T1000 (cell line): ENCODE results near the gene ANKDD1B.

Experiments
- DNase-seq: peaks from one replicate; lab custom pipeline; 2025; ENCODE audit warnings: mixed read lengths; lab: John Stamatoyannopoulos, UW

The ANKDD1B gene

DNA sequence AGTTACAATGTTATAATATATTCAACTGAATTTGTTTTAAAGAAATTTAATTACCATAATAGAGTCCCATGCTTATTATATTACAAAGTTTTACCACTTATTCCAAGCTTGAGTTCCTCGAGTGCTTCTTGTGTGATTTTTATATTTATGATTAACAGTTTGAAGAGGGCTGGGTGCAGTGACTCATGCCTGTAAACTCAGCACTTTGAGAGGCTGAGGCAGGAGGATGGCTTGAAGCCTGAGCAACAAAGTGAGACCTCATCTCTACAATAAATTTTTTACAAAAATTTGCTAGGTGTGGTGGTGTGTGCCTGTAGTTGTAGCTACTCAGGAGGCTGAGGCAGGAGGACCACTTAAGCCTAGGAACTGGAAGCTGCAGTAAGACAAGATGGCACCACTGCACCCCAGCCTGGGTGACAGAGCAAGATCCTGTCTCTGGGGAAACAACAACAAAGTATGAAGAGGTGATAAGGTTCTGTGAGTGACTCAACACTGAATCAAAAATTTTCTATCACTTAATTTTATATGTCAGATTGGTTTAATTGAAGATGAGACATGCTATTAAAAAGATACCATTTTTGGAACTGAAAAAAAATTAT is 96.8 kb downstream of the ANKDD1B start:
- no peak for DNase-seq

DNA sequence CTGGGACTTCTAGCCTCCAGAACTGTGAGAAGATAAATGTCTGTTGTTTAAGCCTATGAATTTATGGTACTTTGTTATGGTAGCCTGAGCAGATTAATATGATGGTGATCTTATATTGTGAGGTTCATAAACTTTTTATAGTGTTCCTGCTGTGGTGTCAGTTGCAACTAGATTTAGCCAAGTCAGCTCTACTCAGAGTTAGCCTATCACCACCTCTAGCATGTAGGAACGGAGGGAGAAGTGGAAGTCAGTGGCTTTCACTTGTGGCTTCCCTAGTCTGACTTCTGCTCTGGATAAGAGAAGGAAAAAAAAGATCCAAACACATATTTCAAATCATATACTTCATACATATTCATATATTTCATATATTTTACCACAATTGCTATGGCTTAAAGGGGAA is 99.4 kb downstream of the ANKDD1B start:
- no peak for DNase-seq

DNA sequence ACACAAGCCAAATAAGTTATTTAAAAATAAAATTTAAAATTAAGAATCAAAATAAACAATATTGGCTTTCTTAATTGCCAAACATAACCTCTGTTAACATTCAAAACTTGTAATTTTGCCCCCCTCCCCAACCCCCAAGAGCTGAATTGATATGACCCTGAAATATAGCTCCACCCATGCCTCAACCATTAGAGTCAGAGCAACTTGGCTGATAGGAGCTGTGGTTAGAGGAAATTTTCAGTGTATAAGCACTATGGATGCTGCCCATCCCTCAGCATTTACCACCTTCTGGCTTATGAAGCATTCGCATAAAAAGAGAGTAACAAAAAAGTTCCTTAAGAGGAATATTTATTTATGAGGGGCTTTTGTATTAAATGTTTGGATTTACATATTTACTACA is 99.9 kb downstream of the ANKDD1B start:
- no peak for DNase-seq

DNA sequence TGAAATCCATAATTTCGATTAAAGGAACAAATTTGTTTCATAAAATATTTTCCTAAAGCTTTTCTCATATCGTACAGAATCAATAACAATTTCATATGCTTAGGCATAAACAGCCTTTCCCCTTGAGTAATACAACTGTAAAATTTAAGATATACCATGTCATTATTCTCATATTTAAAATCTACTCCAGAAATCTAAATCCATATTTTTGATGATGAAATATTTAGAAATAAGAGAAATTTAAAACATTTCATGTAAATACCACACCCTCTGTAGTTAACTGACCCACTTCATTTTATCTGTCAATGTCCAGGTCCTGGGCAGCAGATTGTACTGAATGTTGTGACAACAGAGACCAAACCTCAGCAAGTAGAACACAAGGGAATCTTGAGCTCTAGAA is 100.8 kb downstream of the ANKDD1B start:
- DNase-seq: no peak

DNA sequence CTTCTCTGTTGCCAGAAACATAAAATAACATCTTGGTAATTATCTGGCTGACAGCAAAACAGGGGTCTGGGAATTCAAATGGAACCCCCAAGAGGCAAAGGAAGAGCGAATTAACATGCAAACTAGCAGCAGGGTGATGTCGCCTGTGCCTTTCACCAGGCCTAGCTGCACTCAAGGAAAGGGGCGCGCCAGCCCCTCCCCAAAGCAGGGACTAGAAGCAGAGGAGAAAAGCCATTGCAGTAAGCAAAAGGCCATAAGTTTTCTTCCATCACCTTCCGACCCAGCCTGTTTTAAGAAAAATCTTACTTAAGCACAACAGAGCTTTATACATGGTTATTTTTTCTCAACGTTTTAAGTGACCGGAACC is 105.4 kb downstream of the ANKDD1B start:
- DNase-seq: no peak

DNA sequence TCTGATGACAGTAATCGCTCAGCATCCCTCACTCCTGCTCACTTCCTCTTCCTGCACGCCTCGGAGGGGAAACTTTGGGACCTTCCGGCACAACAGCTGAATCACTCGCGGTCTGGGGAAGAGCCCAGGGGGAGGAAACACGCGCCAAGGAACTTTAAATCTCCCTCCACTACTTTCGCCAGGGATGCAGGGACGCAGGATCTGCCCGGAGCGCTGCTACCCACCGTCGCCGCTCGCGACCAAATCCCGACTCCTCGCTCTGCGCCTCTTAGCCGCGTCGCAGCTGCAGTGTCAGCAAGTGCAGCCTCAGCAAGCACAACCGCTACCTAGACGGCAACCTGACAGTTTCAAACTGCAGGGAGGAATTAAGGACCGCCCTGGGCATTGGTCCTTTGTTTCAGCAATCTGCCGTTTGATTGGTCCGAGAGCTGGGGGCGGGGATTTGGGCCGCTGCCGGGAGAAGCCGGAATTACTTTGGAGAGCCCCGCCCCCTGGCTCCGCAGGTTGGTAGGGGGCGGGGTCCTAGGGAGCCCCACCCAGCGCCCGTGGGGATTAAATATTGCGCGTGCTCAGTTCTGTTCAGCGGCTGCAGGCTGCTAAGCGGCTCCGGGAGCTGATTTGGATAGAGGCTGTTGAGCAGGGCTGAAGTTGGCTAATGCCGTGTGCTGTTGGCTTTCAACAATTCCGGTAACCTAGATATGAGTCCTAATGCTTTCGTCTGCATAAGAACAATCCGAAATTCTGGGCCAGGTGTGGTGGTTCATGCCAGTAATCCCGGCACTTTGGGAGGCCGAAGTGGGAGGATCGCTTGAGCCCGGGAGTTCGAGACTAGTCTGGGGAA is 106.0 kb downstream of the ANKDD1B start, which contains the start of gene POC5:
TSS of gene POC5 (minus strand) at position 356 of the 841 bp plus-strand sequence. CDS start 4,500 bp downstream, outside the sequence.
- peak; percentile 94 for DNase-seq

DNA sequence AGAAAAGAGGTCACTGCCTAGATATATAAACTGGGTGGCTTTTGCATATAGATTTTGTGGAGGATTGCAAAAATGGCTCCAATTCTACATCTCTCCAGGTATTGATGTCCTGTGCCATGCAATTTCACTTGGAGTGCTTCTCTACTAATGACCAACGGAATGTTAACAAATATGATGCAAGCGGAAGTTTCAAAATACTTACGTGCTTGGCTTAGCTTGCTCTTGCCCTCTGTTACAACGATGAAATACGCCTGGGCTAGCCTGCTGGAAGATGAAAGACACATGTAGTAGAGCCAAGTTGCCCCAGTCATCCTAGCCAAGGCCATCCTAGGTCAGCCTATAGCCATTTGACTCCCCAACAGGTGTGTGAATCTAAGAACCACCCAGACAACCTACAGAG is 109.6 kb downstream of the ANKDD1B start:
- DNase-seq: no peak
